Kidney tubule cell (primary cell): ENCODE data around the gene INTS13.
"Not testable (repeated sequence)": the region's sequence is repeated elsewhere in the genome, so short reads cannot be mapped to it uniquely, and the experiment has no call there.

Source experiments
- DNase-seq: peaks from one replicate; pipeline ENCODE4 v3.0.0-alpha.2; 2018; ENCODE audit warnings: low spot score

The INTS13 gene, protein sequence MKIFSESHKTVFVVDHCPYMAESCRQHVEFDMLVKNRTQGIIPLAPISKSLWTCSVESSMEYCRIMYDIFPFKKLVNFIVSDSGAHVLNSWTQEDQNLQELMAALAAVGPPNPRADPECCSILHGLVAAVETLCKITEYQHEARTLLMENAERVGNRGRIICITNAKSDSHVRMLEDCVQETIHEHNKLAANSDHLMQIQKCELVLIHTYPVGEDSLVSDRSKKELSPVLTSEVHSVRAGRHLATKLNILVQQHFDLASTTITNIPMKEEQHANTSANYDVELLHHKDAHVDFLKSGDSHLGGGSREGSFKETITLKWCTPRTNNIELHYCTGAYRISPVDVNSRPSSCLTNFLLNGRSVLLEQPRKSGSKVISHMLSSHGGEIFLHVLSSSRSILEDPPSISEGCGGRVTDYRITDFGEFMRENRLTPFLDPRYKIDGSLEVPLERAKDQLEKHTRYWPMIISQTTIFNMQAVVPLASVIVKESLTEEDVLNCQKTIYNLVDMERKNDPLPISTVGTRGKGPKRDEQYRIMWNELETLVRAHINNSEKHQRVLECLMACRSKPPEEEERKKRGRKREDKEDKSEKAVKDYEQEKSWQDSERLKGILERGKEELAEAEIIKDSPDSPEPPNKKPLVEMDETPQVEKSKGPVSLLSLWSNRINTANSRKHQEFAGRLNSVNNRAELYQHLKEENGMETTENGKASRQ

DNA sequence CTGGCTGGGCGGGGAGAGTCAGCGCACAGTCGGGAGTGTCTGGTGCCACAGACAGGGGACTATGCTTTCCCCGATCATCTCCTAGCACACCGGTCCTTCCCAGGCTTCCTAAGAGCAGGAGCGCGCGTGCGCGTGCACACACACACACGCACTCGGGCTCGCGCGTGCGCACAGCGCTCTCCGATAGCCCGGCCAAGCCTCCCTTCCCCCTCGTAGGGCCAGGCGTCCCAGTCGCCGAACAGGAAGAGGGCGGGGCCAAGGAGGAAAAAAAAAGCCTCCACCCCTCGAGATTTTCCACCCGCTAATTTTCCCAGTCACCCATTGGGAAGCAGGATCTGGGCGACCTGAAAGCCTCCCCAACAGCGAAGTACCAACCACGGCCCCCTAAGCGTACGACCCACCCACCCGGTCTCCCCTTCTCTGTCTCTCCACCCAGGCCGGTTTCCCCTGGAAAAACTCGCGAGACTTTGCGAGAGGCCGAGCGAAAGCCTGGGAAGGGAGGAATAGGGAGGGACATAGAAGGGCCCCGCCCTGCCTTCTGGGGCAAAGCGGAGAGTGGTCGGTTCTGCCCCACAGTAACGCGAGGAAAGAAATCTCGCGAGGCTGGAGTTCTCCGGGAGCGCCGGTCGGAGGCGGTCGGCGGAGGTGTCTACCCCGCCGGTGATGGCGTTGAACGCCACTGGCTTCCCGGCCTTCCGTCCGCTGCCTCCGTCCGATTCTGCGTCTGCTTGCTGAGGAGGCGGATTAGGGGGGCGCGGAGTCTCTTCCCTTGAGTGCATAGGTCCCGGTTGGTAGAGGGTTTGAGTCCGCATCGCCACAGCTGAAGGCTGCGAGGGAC lies at the start of gene INTS13, which contains the start of gene FGFR1OP2:
Gene INTS13 (minus strand): TSS at position 119 of the 838 bp plus-strand sequence. CDS start 1,178 bp downstream, outside the sequence.
Gene FGFR1OP2 (plus strand): TSS at position 608 of the 838 bp plus-strand sequence. CDS start 15,689 bp downstream, outside the sequence.
- peak; percentile 99 for DNase-seq

DNA sequence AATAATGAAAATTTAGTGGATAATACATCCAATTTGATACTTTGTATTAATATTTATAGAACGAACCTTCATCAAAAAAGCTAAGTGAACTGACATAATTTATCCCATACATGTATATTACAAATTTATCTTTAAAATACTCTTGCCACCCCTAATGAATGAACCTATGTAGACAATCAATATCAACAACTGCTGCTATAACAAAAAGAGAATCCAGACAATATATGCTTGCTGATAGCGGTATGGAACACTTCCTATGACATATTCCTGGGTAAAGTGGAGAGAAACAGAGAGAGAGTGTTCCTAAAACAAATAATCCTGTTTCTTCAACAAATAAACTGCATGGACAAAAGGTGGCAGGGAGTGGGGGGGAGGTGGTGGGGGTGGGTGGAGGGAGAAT lies 45.1 kb upstream of the INTS13 start:
- no peak for DNase-seq

DNA sequence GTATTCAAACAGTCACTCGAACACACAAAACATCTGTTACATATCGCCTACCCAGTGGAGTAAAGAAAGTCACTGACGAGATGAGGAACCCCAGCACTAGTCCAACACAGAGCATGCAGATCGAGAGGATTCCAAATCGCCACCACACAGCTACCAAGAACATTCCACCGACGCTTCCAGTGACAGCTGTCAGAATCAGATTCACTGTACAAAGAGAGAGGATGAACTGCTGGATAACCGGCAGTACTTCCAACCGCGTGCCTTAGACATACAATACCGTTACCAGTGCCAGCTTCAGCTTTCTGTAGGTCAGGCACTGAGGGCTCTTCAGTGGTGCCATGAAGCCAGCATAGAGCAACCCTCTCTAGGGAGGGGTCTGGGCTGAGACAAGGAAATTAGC lies 42.0 kb upstream of the INTS13 start:
- no peak for DNase-seq

DNA sequence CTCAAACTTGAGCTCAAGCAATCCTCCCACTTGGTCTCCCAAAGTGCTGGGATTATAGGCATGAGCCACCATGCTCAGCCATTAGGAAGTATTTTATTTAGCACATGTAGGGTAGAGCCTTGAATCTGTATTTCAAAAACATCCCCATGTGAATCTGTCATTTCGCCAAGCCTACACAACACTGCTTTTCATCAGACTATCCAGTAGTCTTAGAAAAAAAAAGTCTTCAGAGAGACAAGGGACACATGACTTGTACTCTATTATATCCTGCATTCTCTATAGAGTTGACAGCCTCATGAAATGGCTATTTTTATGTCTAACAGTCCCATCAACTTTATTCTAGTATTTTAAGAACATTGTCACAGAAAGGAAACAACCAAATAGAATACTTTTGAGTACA lies 41.0 kb upstream of the INTS13 start:
- no peak for DNase-seq

DNA sequence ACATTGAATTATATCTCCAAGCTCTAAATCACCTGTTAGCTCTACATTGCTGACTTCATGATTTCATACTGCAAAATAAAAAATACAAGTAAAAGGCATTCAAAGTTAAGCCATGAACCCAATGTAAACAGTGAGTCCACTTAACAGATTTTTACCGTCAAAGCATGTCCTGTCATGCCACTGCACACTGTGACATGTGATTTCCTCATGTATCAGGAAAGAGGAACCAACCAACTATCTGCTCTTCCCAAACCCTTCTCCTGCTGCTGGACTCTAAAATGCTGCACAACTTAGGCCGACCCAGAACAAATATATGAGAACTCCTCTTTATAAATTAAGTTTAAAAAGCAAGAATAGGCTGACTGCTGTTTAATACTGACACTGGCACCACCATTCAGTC lies 38.9 kb upstream of the INTS13 start:
- DNase-seq, result no peak

DNA sequence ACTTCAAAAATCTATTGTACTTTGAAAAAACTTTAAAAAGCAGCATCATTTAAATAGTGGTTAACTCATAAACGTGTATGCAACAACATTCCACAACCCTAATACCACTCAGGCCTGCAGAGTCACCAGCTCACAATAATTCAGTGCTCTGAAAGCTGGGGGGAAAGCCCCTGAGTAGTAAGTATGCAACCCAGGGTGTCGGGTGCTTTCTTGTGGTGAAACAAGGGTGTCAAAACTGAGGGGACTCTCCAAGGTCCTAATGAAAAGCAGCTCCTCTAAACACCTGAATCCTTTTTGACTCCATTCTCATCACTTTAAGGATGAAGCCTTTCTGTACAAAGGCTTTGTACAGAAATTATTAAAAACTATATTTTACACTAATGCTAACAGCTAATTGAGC lies 34.2 kb upstream of the INTS13 start:
- DNase-seq, result no peak

DNA sequence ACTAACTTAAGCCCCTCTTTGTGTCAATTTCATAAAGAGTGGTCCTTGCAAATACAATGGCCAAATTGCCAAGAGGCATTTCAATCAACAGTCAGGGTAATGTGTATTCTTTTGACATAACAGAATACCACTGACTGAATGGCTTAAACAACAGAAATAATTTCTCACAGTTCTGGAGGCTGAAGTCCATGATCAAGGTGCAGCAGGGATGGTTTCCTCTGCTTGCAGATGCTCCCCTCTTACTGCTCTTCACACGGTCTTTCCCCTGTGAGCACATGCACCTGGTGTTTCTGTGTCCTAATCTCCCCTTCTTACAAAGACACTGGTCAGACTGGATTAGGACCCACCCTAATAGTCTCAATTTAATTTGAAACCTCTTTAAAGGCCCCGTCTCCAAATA lies 32.4 kb upstream of the INTS13 start:
- DNase-seq, result no peak

DNA sequence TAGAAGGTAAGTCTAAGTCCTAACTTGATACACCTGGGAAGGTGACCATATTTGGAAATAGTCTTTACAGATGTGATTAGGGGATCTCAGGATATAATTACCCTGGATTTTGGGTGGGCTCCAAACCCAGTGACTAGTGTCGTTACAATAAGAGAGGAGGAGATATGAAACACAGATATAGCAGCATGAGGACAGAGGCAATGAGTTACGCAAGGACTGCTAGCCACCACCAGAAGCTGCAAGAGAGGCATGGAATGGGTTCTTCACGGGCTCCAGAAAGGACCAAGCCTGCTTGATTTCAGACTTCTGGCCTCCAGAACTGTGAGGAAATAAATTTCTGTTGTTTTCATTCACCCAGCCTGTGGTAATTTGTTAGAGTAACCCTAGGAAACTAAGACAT lies 29.1 kb upstream of the INTS13 start:
- DNase-seq, result no peak

DNA sequence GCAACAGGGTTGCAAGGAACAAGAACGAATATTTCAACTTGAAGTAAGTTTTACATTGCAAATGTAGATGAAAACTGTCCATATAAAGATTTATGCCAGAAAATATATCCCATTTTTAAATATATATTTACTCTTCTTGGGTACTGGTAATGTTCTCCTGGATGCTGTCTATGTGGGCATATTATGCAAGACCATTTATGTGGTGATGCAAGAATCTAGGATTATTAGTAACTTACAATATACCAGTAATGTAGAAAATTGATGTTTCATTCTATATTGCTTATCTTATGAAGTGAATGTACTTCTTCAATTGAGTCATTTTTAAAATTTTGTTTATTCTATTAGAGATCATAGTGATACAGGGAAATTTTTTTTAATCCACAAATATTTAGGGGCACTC lies 25.6 kb upstream of the INTS13 start:
- DNase-seq, result no peak

DNA sequence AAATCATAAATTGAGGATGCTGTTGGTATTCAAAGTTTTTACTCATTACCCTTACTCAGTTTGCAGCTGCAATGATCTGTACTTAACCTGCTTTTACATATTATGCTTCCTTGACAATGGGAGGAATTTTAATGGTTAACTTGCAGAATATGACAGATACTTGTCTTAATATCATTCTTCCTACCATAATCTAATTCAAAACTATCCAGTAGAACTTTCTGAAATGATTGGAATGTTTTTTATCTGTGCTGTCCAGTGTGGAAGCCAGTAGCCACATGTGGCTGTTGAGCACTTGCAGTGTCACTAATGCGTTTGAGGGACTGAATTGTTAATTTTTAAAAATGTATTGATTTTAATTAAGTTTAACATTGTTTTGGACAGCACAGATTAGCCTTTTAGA lies 24.0 kb upstream of the INTS13 start:
- DNase-seq, result no peak

DNA sequence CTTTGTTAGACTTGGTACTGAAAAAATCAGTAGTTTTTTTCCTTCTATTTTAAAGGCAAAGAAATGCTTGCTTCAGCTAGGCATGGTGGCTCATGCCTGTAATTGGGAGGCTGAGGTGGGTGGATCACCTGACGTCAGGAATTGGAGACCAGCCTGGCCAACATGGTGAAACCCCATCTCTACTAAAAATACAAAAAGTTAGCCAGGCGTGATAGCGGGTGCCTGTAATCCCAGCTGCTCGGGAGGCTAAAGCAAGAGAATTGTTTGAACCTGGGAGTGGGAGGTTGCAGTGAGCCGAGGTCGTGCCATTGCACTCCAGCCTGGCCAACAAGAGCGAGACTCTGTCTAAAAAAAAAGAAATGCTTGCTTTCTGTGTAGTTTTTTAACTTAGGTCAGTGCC lies 23.6 kb upstream of the INTS13 start:
- DNase-seq, result not testable (repeated sequence)

DNA sequence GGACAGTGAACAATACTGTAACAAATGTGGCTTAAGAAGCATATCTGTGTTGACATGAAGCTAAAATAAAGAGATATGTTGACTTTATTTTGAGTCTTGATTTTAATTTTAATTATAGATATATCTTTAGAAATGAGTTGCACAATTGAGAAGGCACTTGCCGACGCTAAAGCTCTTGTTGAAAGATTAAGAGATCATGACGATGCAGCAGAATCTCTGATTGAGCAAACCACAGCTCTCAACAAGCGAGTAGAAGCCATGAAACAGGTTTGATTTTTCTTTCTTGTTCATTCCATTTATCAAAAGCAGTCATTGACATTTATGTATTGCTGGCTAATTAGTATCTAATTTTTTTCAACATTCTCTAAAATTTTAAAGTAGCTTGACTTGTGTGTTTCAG lies 16.2 kb upstream of the INTS13 start:
- DNase-seq, result no peak

DNA sequence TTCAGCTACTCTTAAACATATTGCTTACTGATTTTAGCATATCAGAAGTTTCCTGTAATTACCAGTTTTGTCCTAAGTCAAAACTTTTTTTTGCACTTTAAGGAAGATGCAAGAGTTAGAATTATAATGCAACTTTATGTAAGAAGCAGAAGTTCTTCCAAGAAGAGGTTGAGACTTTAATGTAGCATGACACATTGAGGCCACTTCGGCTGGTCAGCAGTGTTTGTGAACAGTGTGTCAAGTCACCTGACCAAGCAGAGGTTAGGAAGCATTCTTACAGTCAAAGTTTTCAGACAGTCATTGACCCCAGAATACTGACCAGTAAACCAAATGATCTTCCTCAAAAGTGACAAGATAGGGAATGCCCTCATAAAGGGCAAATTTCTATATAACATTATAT lies 15.7 kb upstream of the INTS13 start:
- peak; percentile 44 for DNase-seq

DNA sequence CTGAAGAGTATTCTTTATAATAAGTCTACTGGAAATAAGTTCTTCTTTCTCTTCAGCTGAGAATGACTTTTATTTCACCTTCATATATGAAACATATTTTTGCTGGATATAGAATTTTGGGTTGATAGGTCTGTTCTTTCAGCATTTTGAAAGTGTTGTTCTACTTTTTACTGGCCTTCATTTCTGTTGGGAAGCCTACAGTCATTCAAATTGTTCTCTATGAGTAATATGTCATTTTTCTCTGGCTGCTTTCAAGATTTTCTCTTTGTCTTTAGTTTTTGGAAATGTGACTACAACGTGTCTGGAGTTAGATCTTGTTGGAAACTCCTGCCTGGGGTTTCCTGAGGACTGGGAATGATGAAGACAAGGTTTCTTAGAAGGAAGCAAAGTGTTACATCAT lies 10.5 kb upstream of the INTS13 start:
- no peak for DNase-seq

DNA sequence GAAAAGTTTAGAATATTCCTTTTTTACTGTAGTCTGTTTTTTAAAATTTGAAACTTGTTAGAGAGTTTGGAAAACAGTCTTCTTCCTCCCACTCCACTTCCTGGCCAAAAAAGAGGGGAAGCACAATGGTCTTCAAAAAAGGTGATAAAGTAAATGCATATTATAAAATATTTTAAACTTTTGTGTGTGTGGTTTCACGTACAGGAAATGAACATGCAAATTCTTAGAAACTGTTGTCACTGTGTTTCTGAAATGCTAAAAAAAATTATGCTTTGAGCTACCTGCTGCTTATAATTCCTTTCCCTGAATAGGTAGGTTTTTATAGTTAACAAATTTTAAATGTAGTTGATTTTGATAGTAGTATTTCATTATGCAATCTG lies 3.4 kb upstream of the INTS13 start:
- DNase-seq, result no peak

DNA sequence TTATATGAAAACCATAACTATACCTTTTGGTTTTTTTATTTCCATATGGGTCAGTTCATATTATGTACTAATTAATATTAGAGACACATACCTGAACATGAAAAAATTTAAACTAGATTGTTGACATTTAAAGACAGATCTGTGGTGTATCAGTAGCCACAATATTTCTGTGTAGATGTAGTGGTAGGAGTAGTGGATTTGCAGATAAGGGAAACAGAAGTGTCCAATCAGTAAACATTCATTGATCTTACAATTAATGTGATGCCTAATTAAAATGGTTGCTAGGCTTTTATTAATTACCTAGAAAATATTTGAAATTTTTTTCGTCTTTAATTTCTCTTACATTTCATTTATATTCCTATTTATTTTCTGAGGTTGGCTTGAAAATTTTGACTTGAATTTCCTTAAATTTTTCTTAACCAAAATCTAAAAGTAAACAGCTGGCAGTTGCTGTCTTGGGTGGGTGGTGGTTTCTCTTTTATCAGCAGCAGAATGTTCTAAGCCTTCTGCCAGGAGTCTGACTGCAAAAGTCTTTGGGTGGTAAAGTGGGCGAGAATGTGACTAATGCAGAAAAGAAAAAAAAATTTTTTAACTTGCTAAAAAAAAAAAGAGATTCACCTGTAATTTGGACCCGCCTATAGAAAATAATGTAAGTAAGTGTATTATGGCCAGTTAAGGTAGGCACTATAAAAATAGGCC lies 2.9 kb upstream of the INTS13 start:
- no peak for DNase-seq

DNA sequence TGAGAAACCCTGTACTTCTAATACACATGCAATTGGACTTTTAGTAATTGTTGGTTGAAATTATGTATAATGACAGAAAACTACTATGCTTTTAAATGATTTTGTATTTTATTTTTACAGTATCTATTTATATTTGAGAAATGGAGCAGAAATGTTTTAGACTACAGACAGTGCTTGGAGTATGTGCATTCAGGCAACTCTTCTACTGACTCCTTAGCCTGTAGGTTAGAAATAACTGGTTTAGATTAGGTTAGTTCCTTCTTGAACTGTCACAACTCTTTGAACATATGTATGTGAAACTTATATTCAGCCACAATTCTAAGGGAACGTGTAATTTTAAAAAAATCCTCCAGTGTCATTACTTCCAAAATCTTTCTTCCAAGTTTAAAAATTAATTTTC lies 2.2 kb upstream of the INTS13 start:
- no peak for DNase-seq

DNA sequence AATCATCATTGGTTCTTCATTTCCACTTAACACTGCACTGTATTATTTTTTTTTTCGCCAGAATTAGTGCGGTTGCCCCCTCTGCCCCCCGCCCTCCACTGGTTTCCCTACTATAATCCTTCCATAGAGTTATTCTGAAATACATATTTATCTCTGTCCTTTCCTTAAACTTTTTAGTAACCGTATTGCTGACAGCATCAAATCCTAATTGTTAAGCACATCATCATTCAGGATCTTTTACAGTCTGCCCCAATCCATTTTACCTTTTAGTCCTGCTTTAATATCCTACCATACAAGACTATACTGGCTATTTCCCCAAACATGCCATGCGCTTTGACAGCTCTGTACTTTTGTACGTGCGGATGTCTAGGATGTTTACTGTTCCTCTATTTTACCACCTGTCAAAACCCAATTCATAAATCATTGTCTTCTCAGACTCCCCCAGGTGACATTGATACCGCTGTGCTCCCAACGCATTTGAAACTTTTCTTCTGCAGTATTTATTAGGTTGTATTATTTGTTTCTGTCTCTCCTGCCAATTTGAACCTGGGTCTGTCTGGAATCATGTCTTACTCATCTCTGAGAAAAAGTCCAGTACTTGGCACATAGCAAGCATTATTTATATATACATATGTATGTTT lies 1.5 kb upstream of the INTS13 start:
- DNase-seq, result no peak

DNA sequence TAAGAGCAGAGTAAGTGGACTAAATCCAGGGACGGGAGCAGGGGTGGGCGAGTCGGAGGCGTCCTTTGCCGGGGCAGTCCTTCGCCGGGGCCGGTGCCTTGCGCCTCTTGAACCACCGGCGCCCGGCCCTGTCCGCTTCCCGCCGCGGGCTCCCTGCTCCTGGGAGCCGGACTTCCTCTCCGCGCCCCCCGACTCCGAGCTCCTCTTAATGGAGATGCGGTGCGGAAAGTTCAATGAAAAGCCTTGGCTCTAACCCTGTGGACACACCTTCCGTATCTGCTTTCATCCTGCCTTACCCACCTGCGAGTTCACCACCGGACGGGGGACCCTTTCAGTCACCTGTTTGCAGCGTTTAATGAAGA lies 901 bp upstream of the INTS13 start:
- no peak for DNase-seq

DNA sequence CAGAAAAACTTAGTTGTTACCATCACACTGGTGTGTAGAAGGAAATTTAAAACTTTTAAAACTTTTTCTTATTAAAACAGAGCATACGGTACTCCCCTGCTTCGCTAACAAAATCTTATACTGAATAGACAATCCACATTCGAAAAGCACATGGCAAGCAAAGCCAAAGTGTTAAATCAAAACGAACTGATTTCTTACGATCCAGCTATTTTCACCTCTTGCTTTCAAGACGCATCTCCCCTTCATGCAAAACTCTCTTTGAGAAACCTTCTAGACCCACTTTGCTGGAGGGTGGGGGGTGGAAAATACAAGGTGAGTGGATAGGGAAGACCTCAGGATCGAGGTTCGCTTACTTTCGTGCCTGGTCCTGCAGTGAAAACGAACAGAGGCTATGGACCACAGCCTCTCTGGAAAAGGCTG lies 328 bp downstream of the INTS13 start:
- peak; percentile 8 for DNase-seq
